HepG2 (cell line): ENCODE results near the gene PPA1.
"Not testable (repeated sequence)": the region's sequence is repeated elsewhere in the genome, so short reads cannot be mapped to it uniquely, and the experiment has no call there.

ENCODE experiments used
- ATF3 ChIP-seq: sonication (generic); formaldehyde crosslinking; IDR thresholded peaks from 2 replicates; pipeline ENCODE4 v1.4.0; 2020; ENCODE audit warnings: missing genetic modification reagents
- EZH2 ChIP-seq: conservative IDR thresholded peaks from 2 replicates; pipeline ENCODE4 v1.6.1; 2012; ENCODE audit warnings: mild to moderate bottlenecking, low read depth, low read length, moderate library complexity
- HOXA7 ChIP-seq: sonication (generic); formaldehyde crosslinking; IDR thresholded peaks from 2 replicates; pipeline ENCODE4 v1.8.1; 2022; ENCODE audit warnings: mild to moderate bottlenecking, missing genetic modification reagents, moderate library complexity
- MYNN ChIP-seq: sonication (generic); formaldehyde crosslinking; IDR thresholded peaks from 2 replicates; pipeline ENCODE4 v1.4.0; 2020; ENCODE audit warnings: mild to moderate bottlenecking, low read depth, missing genetic modification reagents
- RBM22 ChIP-seq: fragments of 200-400 bp; formaldehyde crosslinking; optimal IDR thresholded peaks from 2 replicates; pipeline ENCODE3; 2017; ENCODE audit warnings: mild to moderate bottlenecking, low read length, moderate library complexity
- SOX6 ChIP-seq, 2 experiments: fragments of 450-650 bp in 1 of 2; sonication (generic) in 1 of 2; formaldehyde crosslinking in 1 of 2; IDR thresholded peaks; 2 replicates each; pipeline versions ENCODE4 v1.4.0 to v1.6.1; 2017 to 2020; ENCODE audit warnings: antibody characterized with exemption in 1 of 2, mild to moderate bottlenecking in 1 of 2, missing genetic modification reagents in 1 of 2
- ZBTB38 ChIP-seq: sonication (generic); formaldehyde crosslinking; IDR thresholded peaks from 2 replicates; pipeline ENCODE4 v1.5.1; 2020; ENCODE audit warnings: mild to moderate bottlenecking, missing genetic modification reagents
- ZNF549 ChIP-seq: sonication (generic); formaldehyde crosslinking; IDR thresholded peaks from 2 replicates; pipeline ENCODE4 v1.5.0; 2020; ENCODE audit warnings: missing genetic modification reagents
- ZNF562 ChIP-seq: sonication (generic); formaldehyde crosslinking; IDR thresholded peaks from 2 replicates; pipeline ENCODE4 v1.8.0; 2022; ENCODE audit warnings: missing genetic modification reagents, borderline replicate concordance
- ZNF564 ChIP-seq: sonication (generic); formaldehyde crosslinking; IDR thresholded peaks from 2 replicates; pipeline ENCODE4 v1.8.1; 2023; ENCODE audit warnings: mild to moderate bottlenecking, missing genetic modification reagents
- ZNF768 ChIP-seq: sonication (generic); formaldehyde crosslinking; IDR thresholded peaks from 2 replicates; pipeline ENCODE4 v1.4.0; 2020; ENCODE audit warnings: missing genetic modification reagents
- TF ChIP-seq, protein P1 (sequence below), 2 experiments: sonication (generic) in 1 of 2; formaldehyde crosslinking in 1 of 2; IDR thresholded peaks; 2 replicates each; pipeline versions ENCODE4 v1.5.1 to v1.6.1; 2011 to 2020; ENCODE audit warnings: borderline replicate concordance in 1 of 2, low read depth in 1 of 2, low read length in 1 of 2, mild to moderate bottlenecking in 1 of 2, missing genetic modification reagents in 1 of 2, moderate library complexity in 1 of 2
- TF ChIP-seq, protein P2 (sequence below): sonication (generic); formaldehyde crosslinking; IDR thresholded peaks from 2 replicates; pipeline ENCODE4 v1.5.0; 2020; ENCODE audit warnings: mild to moderate bottlenecking, missing genetic modification reagents, moderate library complexity
- TF ChIP-seq, protein P3 (sequence below): sonication (generic); formaldehyde crosslinking; IDR thresholded peaks from 2 replicates; pipeline ENCODE4 v1.5.1; 2020; ENCODE audit warnings: mild to moderate bottlenecking, moderate library complexity, missing genetic modification reagents

- TF ChIP-seq RBM22; ATF3 (CRISPR knock-in tag); ZNF549; ZNF564 (CRISPR knock-in tag); HOXA7 (CRISPR knock-in tag); ZNF562 (CRISPR knock-in tag); ZBTB38 (CRISPR knock-in tag); SOX6 (IDR thresholded peaks at IDR 0.05); SOX6 (CRISPR knock-in tag; IDR thresholded peaks at IDR 0.05); EZH2; MYNN (CRISPR knock-in tag); ZNF768 (CRISPR knock-in tag): not testable (repeated sequence)
- TF ChIP-seq, protein P1, sequence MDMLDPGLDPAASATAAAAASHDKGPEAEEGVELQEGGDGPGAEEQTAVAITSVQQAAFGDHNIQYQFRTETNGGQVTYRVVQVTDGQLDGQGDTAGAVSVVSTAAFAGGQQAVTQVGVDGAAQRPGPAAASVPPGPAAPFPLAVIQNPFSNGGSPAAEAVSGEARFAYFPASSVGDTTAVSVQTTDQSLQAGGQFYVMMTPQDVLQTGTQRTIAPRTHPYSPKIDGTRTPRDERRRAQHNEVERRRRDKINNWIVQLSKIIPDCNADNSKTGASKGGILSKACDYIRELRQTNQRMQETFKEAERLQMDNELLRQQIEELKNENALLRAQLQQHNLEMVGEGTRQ (IDR thresholded peaks at IDR 0.05; ENCODE audit: low read depth, low read length): not testable (repeated sequence)
- TF ChIP-seq, protein P1 (CRISPR knock-in tag; IDR thresholded peaks at IDR 0.05; ENCODE audit: borderline replicate concordance): not testable (repeated sequence)
- TF ChIP-seq, protein P2, sequence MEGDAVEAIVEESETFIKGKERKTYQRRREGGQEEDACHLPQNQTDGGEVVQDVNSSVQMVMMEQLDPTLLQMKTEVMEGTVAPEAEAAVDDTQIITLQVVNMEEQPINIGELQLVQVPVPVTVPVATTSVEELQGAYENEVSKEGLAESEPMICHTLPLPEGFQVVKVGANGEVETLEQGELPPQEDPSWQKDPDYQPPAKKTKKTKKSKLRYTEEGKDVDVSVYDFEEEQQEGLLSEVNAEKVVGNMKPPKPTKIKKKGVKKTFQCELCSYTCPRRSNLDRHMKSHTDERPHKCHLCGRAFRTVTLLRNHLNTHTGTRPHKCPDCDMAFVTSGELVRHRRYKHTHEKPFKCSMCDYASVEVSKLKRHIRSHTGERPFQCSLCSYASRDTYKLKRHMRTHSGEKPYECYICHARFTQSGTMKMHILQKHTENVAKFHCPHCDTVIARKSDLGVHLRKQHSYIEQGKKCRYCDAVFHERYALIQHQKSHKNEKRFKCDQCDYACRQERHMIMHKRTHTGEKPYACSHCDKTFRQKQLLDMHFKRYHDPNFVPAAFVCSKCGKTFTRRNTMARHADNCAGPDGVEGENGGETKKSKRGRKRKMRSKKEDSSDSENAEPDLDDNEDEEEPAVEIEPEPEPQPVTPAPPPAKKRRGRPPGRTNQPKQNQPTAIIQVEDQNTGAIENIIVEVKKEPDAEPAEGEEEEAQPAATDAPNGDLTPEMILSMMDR: not testable (repeated sequence)
- TF ChIP-seq, protein P3, sequence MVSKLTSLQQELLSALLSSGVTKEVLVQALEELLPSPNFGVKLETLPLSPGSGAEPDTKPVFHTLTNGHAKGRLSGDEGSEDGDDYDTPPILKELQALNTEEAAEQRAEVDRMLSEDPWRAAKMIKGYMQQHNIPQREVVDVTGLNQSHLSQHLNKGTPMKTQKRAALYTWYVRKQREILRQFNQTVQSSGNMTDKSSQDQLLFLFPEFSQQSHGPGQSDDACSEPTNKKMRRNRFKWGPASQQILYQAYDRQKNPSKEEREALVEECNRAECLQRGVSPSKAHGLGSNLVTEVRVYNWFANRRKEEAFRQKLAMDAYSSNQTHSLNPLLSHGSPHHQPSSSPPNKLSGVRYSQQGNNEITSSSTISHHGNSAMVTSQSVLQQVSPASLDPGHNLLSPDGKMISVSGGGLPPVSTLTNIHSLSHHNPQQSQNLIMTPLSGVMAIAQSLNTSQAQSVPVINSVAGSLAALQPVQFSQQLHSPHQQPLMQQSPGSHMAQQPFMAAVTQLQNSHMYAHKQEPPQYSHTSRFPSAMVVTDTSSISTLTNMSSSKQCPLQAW: not testable (repeated sequence)
Observed at GRCh38 chr10:70159366-70159765, 73.9 kb downstream of the PPA1 start.
